SH-SY5Y (cell line): ENCODE measurements around the gene ADGRG6.

Experiments
- GATA2 ChIP-seq: IDR thresholded peaks from 2 replicates; pipeline ENCODE4 v1.6.1; 2011; ENCODE audit warnings: mild to moderate bottlenecking, low read depth, low read length
- GATA3 ChIP-seq: IDR thresholded peaks from 2 replicates; pipeline ENCODE4 v1.6.1; 2011; ENCODE audit warnings: low read depth, mild to moderate bottlenecking, low read length, moderate library complexity

DNA sequence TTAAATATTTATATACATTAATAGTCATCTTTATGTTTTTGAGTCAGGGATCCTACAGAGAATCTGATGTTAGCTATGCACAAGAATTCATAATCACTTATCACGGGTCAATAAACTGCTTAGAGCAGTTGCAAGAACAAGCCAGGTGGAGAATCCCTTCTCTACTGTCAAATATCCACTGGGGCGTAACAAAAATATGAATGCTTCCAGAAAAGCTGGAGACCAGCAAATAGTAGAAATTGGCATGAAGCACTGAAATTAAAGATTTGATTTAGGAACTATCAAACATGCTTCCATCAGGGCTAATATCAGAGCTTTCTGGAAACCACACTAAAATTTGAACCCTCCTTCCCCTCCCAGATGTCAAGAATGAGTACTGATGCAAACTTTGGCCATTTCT, 37.3 kb downstream of the ADGRG6 start:
- TF ChIP-seq GATA3 = no peak
- no peak for TF ChIP-seq GATA2
